Tibial nerve (tissue), 4 donors: ENCODE data around the gene TBX1. TPM values are rescaled to one million over a fixed set of nuclear protein-coding genes. Genes with fewer than 3 reads are reported as not detected.
A peak's percentile ranks its signal among the peaks of the same experiment; 100 is the strongest.

Source experiments
- DNase-seq, 2 donors: peaks; one replicate each; pipeline ENCODE4 v3.0.0-alpha.2; 2019; ENCODE audit warnings: low spot score in 2 of 2
- H3K27ac ChIP-seq, 4 donors: fragments of 200-600 bp; sonication (generic) in 3 of 4; one replicate each; pipeline ENCODE4 v1.5.1; 2017 to 2019; ENCODE audit warnings: mild to moderate bottlenecking in 1 of 4
- H3K27me3 ChIP-seq, 2 donors: fragments of 200-600 bp; sonication (generic) in 1 of 2; one replicate each; pipeline versions ENCODE4 v1.5.1 to v1.6.0; 2017 to 2019
- H3K36me3 ChIP-seq, 3 donors: fragments of 200-600 bp; sonication (generic); one replicate each; pipeline ENCODE4 v1.5.1; 2018 to 2019
- H3K4me1 ChIP-seq, 4 donors: fragments of 200-600 bp; sonication (generic) in 3 of 4; one replicate each; pipeline ENCODE4 v1.5.1; 2017 to 2019
- H3K4me3 ChIP-seq, 4 donors: fragments of 200-600 bp; sonication (generic) in 3 of 4; one replicate each; pipeline ENCODE4 v1.5.1; 2017 to 2019; ENCODE audit warnings: mild to moderate bottlenecking in 1 of 4, moderate library complexity in 1 of 4
- H3K9me3 ChIP-seq, 4 donors: fragments of 200-600 bp; sonication (generic) in 3 of 4; one replicate each; pipeline ENCODE4 v1.5.1; 2017 to 2019
- EP300 ChIP-seq, 2 donors: sonication (generic); formaldehyde crosslinking; IDR thresholded peaks; one replicate each; pipeline ENCODE4 v1.6.1; 2017; ENCODE audit warnings: antibody characterized with exemption in 2 of 2, mild to moderate bottlenecking in 1 of 2
- POLR2A ChIP-seq, 2 donors: fragments of 450-650 bp; IDR thresholded peaks; one replicate each; pipeline ENCODE4 v1.6.1; 2017; ENCODE audit warnings: antibody characterized with exemption in 2 of 2, mild to moderate bottlenecking in 2 of 2, moderate library complexity in 2 of 2
- WGBS, 2 donors: methylation state at CpG; one replicate each; pipeline ENCODE4 v1.1.5; 2018; 5-methylcytosine and 5-hydroxymethylcytosine counted together
- total RNA-seq, 4 donors: library from RNA; depleted of rRNA; stranded (reverse); fragments of >200 nt; gene quantifications; one replicate each; pipeline ENCODE4 v1.1.0, GENCODE V29; 2016
- TF ChIP-seq, protein P1 (sequence below), 5 experiments: fragments of 200-600 bp in 3 of 5; fragments of 450-650 bp in 2 of 5; sonication (generic) in 3 of 5; IDR thresholded peaks; one replicate each; pipeline ENCODE4 v1.5.1; 2016 to 2019; ENCODE audit warnings: antibody characterized with exemption in 5 of 5, mild to moderate bottlenecking in 3 of 5, moderate library complexity in 2 of 5

The TBX1 gene
- total RNA-seq, 4 donors from 2014 or later: 0.42 to 3.6 (median 2.6) TPM

GRCh38 chr22:19809741-19810140 lies 49.2 kb downstream of the TBX1 start:
- no peak overlapping the region for H3K27ac ChIP-seq
- H3K4me3 ChIP-seq: no peak overlapping the region
- no peak for DNase-seq
- WGBS, 2 donors: 94 to 100% methylated on average over 3 of the region's 3 CpGs
- TF ChIP-seq EP300 (IDR thresholded peaks at IDR 0.05) (no peak), POLR2A (IDR thresholded peaks at IDR 0.05) (no peak)
- TF ChIP-seq, protein P1, sequence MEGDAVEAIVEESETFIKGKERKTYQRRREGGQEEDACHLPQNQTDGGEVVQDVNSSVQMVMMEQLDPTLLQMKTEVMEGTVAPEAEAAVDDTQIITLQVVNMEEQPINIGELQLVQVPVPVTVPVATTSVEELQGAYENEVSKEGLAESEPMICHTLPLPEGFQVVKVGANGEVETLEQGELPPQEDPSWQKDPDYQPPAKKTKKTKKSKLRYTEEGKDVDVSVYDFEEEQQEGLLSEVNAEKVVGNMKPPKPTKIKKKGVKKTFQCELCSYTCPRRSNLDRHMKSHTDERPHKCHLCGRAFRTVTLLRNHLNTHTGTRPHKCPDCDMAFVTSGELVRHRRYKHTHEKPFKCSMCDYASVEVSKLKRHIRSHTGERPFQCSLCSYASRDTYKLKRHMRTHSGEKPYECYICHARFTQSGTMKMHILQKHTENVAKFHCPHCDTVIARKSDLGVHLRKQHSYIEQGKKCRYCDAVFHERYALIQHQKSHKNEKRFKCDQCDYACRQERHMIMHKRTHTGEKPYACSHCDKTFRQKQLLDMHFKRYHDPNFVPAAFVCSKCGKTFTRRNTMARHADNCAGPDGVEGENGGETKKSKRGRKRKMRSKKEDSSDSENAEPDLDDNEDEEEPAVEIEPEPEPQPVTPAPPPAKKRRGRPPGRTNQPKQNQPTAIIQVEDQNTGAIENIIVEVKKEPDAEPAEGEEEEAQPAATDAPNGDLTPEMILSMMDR (IDR thresholded peaks at IDR 0.05): no peak
- peaks cover 0 to 32% (median 0%) of the 10 kb centered on the region in 4 donors for H3K4me1 ChIP-seq
- H3K36me3 ChIP-seq: peaks cover 0 to 31% (median 0%) of the 10 kb centered on the region in 3 donors
- H3K27me3 ChIP-seq: no peaks in the 10 kb centered on the region
- H3K9me3 ChIP-seq: no peaks in the 10 kb centered on the region

DNA sequence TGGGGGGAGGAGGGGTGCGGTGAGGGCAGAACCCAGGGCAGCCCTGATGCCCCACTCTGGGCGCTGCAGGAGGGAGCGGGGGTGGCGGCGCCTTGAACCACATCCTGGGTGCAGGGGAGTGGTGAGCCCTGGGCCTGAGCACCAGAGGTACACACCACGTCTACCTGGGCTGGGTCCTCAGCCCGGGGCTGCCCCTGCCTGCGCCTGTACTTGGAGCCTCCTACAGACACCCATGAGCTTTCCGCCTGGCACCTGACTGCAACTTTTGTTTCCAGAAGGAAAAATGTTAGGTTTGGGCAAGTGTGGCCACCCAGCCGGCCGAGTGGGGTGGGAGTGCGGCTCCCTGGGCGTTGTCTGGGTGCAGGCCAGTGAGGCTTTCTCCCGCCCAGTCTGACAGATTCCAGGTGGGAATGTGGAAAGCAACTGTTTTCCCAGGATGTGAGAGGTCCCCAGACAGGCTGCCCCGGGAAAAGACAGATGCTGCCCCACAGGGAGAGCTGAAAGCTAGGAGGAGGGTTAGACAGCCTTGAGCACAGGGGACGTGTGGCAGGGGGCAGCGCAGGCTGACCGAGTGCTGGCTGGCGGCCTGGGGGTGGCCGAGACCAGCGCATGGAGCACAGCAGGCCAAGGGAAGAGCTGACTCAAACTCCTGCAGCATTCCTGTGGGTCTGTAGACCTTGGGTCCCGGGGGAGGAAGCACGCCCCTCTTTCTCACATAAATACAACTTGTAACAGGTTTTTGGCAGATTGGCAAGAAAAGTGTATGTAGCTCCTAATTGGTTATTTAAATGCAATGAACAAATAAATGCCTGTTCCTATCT lies 50.0 kb downstream of the TBX1 start:
- Histone ChIP-seq H3K36me3 (peaks cover 0 to 31% (median 0%) of the 10 kb centered on the region in 3 donors), H3K4me1 (peaks cover 0 to 31% (median 0%) of the 10 kb centered on the region in 4 donors), H3K27ac (no peak overlapping the region), H3K9me3 (no peaks in the 10 kb centered on the region), H3K27me3 (no peaks in the 10 kb centered on the region), H3K4me3 (no peak overlapping the region)
- DNase-seq: peak in 1 of 2 donors; percentile 6
- no peak for TF ChIP-seq EP300 (IDR thresholded peaks at IDR 0.05)
- no peak for TF ChIP-seq POLR2A (IDR thresholded peaks at IDR 0.05)
- TF ChIP-seq, protein P1 (IDR thresholded peaks at IDR 0.05): no peak
- WGBS, 2 donors: 73 to 76% methylated on average over 20 to 23 of the region's 23 CpGs

DNA sequence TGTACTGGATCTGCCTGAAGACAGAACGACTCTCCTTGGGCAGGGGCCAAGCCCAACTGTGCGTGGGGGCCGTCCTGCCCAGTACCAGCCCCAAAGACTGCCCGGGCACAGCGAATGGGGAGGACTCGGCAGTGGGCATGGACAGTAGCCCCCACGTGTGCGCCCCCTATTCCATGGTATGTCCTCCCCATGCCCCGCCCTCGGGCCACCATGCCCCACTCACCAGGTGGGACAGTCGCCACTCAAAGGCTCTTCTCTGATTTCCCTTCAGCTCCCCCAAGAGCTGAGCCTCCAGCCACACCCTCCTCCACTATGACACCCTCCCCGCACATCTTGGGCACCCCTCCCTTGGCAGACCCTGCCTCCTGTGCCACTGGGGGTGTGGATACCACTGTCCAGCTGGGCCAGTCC lies 50.6 kb downstream of the TBX1 start:
- DNase-seq: no peak
- no peak overlapping the region for H3K27ac ChIP-seq
- H3K36me3 ChIP-seq: peaks cover 0 to 30% (median 0%) of the 10 kb centered on the region in 3 donors
- H3K4me3 ChIP-seq: no peak overlapping the region
- no peaks in the 10 kb centered on the region for H3K27me3 ChIP-seq
- H3K9me3 ChIP-seq: no peaks in the 10 kb centered on the region
- H3K4me1 ChIP-seq: peaks cover 0 to 25% (median 0%) of the 10 kb centered on the region in 4 donors
- no peak for TF ChIP-seq EP300 (IDR thresholded peaks at IDR 0.05)
- TF ChIP-seq, protein P1 (IDR thresholded peaks at IDR 0.05): no peak
- TF ChIP-seq POLR2A (IDR thresholded peaks at IDR 0.05): no peak
- WGBS, 2 donors: 64 to 78% methylated on average over 12 of the region's 12 CpGs

- WGBS, 2 donors: 82 to 84% methylated on average over 28 to 32 of the region's 36 CpGs
- H3K27me3 ChIP-seq: no peaks in the 10 kb centered on the region
- no peak overlapping the region for H3K27ac ChIP-seq
- H3K4me3 ChIP-seq: no peak overlapping the region
- no peak for TF ChIP-seq EP300 (IDR thresholded peaks at IDR 0.05)
- TF ChIP-seq, protein P1 (IDR thresholded peaks at IDR 0.05): no peak
- no peak for TF ChIP-seq POLR2A (IDR thresholded peaks at IDR 0.05)
- no peaks in the 10 kb centered on the region for H3K9me3 ChIP-seq
- H3K36me3 ChIP-seq: peaks cover 0 to 24% (median 0%) of the 10 kb centered on the region in 3 donors
- DNase-seq: no peak
- H3K4me1 ChIP-seq: peaks cover 0 to 16% (median 0%) of the 10 kb centered on the region in 4 donors
These were observed 51.5 kb downstream of the TBX1 start for GRCh38 chr22:19811811-19812771.
